Endothelial cell of umbilical vein (primary cell): ENCODE measurements around the gene CUL9.

Experiments
- CTCF ChIP-seq, 2 donors: IDR thresholded peaks; 1 replicate in 1 of 2; 2 replicates in 1 of 2; pipeline ENCODE4 v1.5.1; 2011; ENCODE audit warnings: low read length in 2 of 2, mild to moderate bottlenecking in 2 of 2, moderate library complexity in 2 of 2, control low read depth in 1 of 2, inconsistent platforms in 1 of 2, low read depth in 1 of 2; ENCODE audit not compliant: insufficient read depth in 1 of 2; ENCODE audit errors: extremely low read depth in 1 of 2
- POLR2A ChIP-seq: IDR thresholded peaks from 2 replicates; pipeline ENCODE4 v1.6.1; 2012; ENCODE audit warnings: low read depth, mild to moderate bottlenecking, control low read depth, low read length

DNA sequence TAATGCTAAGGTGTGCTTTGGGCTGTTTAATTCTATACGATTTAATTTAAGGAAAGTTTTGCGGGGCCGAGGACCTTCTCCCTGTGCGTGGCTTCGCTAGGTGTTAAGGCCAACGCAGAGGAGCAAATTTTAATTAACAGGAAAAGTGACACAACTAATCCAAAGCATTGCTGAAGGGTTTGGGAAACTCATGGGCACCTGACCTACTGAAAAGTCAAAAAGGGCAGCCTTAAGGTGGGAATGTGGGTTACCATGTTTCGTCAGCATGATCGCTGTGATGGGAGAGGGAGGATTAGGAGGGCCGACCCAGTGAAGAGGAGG lies 415 bp upstream of the CUL9 start:
- no peak for TF ChIP-seq POLR2A
- TF ChIP-seq CTCF (IDR thresholded peaks at IDR 0.05; ENCODE audit: extremely low read depth in 1 of 2, insufficient read depth in 1 of 2, low read depth in 1 of 2, low read length in 2 of 2): no peak
